DOHH2 (cell line): Measurements from ENCODE around the gene PDE7B.

Source experiments
- H3F3A ChIP-seq: fragments of 200-600 bp; sonication (generic), shearing (Covaris generic); 2 replicates; pipeline ENCODE4 v1.6.0; 2016; ENCODE audit warnings: antibody characterized with exemption, mild to moderate bottlenecking; ENCODE audit not compliant: control insufficient read depth, insufficient read depth
- H3K27ac ChIP-seq: fragments of 200-600 bp; sonication (generic); 2 replicates; pipeline ENCODE4 v1.5.1; 2014; ENCODE audit warnings: low read depth, mild to moderate bottlenecking, low read length, moderate library complexity
- H3K27me3 ChIP-seq: fragments of 200-600 bp; sonication (generic); 2 replicates; pipeline ENCODE4 v1.6.1; 2014; ENCODE audit warnings: mild to moderate bottlenecking, low read length, mixed read lengths; ENCODE audit not compliant: control insufficient read depth
- H3K36me3 ChIP-seq: fragments of 200-600 bp; sonication (generic); 2 replicates; pipeline ENCODE4 v1.6.1; 2014; ENCODE audit warnings: mild to moderate bottlenecking, low read length, moderate library complexity, mixed read lengths; ENCODE audit not compliant: control insufficient read depth
- H3K4me1 ChIP-seq: fragments of 200-600 bp; sonication (generic); 2 replicates; pipeline ENCODE4 v1.6.1; 2014; ENCODE audit warnings: mild to moderate bottlenecking, low read length, mixed read lengths; ENCODE audit not compliant: control insufficient read depth
- H3K4me2 ChIP-seq: fragments of 200-600 bp; sonication (generic); 2 replicates; pipeline ENCODE4 v1.6.0; 2014; ENCODE audit warnings: mild to moderate bottlenecking, low read length, moderate library complexity
- H3K4me3 ChIP-seq: fragments of 200-600 bp; sonication (generic); 2 replicates; pipeline ENCODE4 v1.5.1; 2014; ENCODE audit warnings: mild to moderate bottlenecking, low read length, mixed read lengths
- H3K79me2 ChIP-seq: fragments of 200-600 bp; sonication (generic); 2 replicates; pipeline ENCODE4 v1.6.1; 2014; ENCODE audit warnings: mild to moderate bottlenecking, low read length, mixed read lengths; ENCODE audit not compliant: control insufficient read depth
- H3K9me2 ChIP-seq: fragments of 200-600 bp; sonication (generic); replicated peaks from 2 replicates; pipeline ENCODE4 v1.6.1; 2014; ENCODE audit warnings: mild to moderate bottlenecking, low read length, mixed read lengths; ENCODE audit not compliant: control insufficient read depth
- H3K9me3 ChIP-seq: fragments of 200-600 bp; sonication (generic); 2 replicates; pipeline ENCODE4 v1.6.1; 2014; ENCODE audit warnings: antibody characterized with exemption, low read length, mixed read lengths; ENCODE audit not compliant: control insufficient read depth, insufficient read depth
- H4K20me1 ChIP-seq: fragments of 200-600 bp; sonication (generic); 2 replicates; pipeline ENCODE4 v1.6.0; 2014; ENCODE audit warnings: low read depth, mild to moderate bottlenecking, antibody characterized with exemption, low read length, moderate library complexity; ENCODE audit not compliant: control insufficient read depth, insufficient read depth
- CTCF ChIP-seq: fragments of 200-600 bp; sonication (generic); IDR thresholded peaks from one replicate; pipeline ENCODE4 v1.5.1; 2014; ENCODE audit warnings: antibody characterized with exemption, mild to moderate bottlenecking, low read depth, low read length; ENCODE audit not compliant: poor library complexity, severe bottlenecking
- EZH2phosphoT487 ChIP-seq: fragments of 200-600 bp; sonication (generic); IDR thresholded peaks from 2 replicates; pipeline ENCODE4 v1.6.1; 2017; ENCODE audit warnings: borderline replicate concordance, mild to moderate bottlenecking, antibody characterized with exemption, low read length, moderate library complexity, mixed read lengths

The PDE7B gene

GRCh38 chr6:135895231-135895911, 43.9 kb downstream of the PDE7B start:
- Histone ChIP-seq H3K9me2 (no peaks in the 10 kb centered on the region), H3K27ac (no peak overlapping the region), H3K9me3 (no peaks in the 10 kb centered on the region), H3K79me2 (no peaks in the 10 kb centered on the region), H3K4me2 (no peak overlapping the region), H3K4me3 (no peak overlapping the region), H3K36me3 (no peaks in the 10 kb centered on the region), H3F3A (no peaks in the 10 kb centered on the region), H3K4me1 (no peaks in the 10 kb centered on the region), H3K27me3 (no peaks in the 10 kb centered on the region), H4K20me1 (no peaks in the 10 kb centered on the region)
- TF ChIP-seq EZH2phosphoT487, result no peak
- no peak for TF ChIP-seq CTCF

- Histone ChIP-seq H3F3A (no peaks in the 10 kb centered on the region), H3K79me2 (no peaks in the 10 kb centered on the region), H4K20me1 (no peaks in the 10 kb centered on the region), H3K4me2 (no peak overlapping the region), H3K27ac (no peak overlapping the region), H3K27me3 (no peaks in the 10 kb centered on the region), H3K9me3 (no peaks in the 10 kb centered on the region), H3K4me1 (no peaks in the 10 kb centered on the region), H3K4me3 (no peak overlapping the region), H3K36me3 (no peaks in the 10 kb centered on the region), H3K9me2 (no peaks in the 10 kb centered on the region)
- TF ChIP-seq EZH2phosphoT487 (no peak), CTCF (no peak)
Measured at GRCh38 chr6:135897087-135897486, 45.6 kb downstream of the PDE7B start.

GRCh38 chr6:135901774-135902524, 50.4 kb downstream of the PDE7B start:
- H3K4me1 ChIP-seq, result no peaks in the 10 kb centered on the region
- no peaks in the 10 kb centered on the region for H4K20me1 ChIP-seq
- H3K27me3 ChIP-seq, result no peaks in the 10 kb centered on the region
- no peaks in the 10 kb centered on the region for H3K9me3 ChIP-seq
- no peaks in the 10 kb centered on the region for H3K9me2 ChIP-seq
- H3K4me3 ChIP-seq, result no peak overlapping the region
- no peaks in the 10 kb centered on the region for H3K79me2 ChIP-seq
- H3K27ac ChIP-seq, result no peak overlapping the region
- no peaks in the 10 kb centered on the region for H3K36me3 ChIP-seq
- TF ChIP-seq EZH2phosphoT487, result no peak
- TF ChIP-seq CTCF, result no peak
- no peaks in the 10 kb centered on the region for H3F3A ChIP-seq
- H3K4me2 ChIP-seq, result no peak overlapping the region
